Nephron (organoid): ENCODE measurements around the gene HOXC5.

Experiments
- H3K27ac Mint-ChIP-seq, 3 experiments: 2 replicates each; pipeline ENCODE4 v1.8.0; 2020; ENCODE audit warnings: mixed read lengths in 3 of 3, mild to moderate bottlenecking in 2 of 3, moderate library complexity in 1 of 3
- H3K27me3 Mint-ChIP-seq: 2 replicates; pipeline ENCODE4 v1.8.0; 2021; ENCODE audit warnings: low read depth, mild to moderate bottlenecking, moderate library complexity, mixed read lengths
- H3K36me3 Mint-ChIP-seq: 2 replicates; pipeline ENCODE4 v1.8.0; 2020; ENCODE audit warnings: low read depth, mixed read lengths
- H3K4me1 Mint-ChIP-seq: 2 replicates; pipeline ENCODE4 v1.8.0; 2020; ENCODE audit warnings: mixed read lengths
- H3K4me3 Mint-ChIP-seq, 3 experiments: 2 replicates each; pipeline ENCODE4 v1.8.0; 2020; ENCODE audit warnings: mild to moderate bottlenecking in 3 of 3, mixed read lengths in 3 of 3, moderate library complexity in 2 of 3
- H3K9me3 Mint-ChIP-seq: 2 replicates; pipeline ENCODE4 v1.8.0; 2020; ENCODE audit warnings: mixed read lengths
- CTCF ChIP-seq, 3 experiments: fragments of 200-600 bp; sonication (generic); IDR thresholded peaks; one replicate each; pipeline ENCODE4 v1.5.0; 2021; ENCODE audit warnings: antibody characterized with exemption in 3 of 3; ENCODE audit not compliant: unreplicated experiment in 3 of 3

The HOXC5 gene

GRCh38 chr12:54049108-54049507 lies 16.3 kb downstream of the HOXC5 start:
- Mint-ChIP-seq H3K4me3 (peak overlapping the region in 2 of 3 experiments; percentile 48 to 64), H3K36me3 (peaks cover 19% of the 10 kb centered on the region), H3K27me3 (peaks cover 43% of the 10 kb centered on the region), H3K4me1 (peaks cover 87% of the 10 kb centered on the region), H3K27ac (peak overlapping the region; percentile 29 to 93 (median 90)), H3K9me3 (no peaks in the 10 kb centered on the region)
- no peak for TF ChIP-seq CTCF (IDR thresholded peaks at IDR 0.05; ENCODE audit: unreplicated experiment in 3 of 3)

- Mint-ChIP-seq H3K36me3 (peaks cover 19% of the 10 kb centered on the region), H3K27ac (peak overlapping the region; percentile 61 to 93 (median 90)), H3K9me3 (no peaks in the 10 kb centered on the region), H3K4me3 (peak overlapping the region; percentile 44 to 69 (median 66)), H3K4me1 (peaks cover 85% of the 10 kb centered on the region), H3K27me3 (peaks cover 44% of the 10 kb centered on the region)
- no peak for TF ChIP-seq CTCF (IDR thresholded peaks at IDR 0.05; ENCODE audit: unreplicated experiment in 3 of 3)
Measured at GRCh38 chr12:54050482-54050810, 17.6 kb downstream of the HOXC5 start.

GRCh38 chr12:54051026-54051842 lies 18.4 kb downstream of the HOXC5 start:
- Mint-ChIP-seq H3K36me3 (peaks cover 24% of the 10 kb centered on the region), H3K9me3 (no peaks in the 10 kb centered on the region), H3K4me1 (peaks cover 85% of the 10 kb centered on the region), H3K27ac (peak overlapping the region; percentile 79 to 93 (median 90)), H3K4me3 (peak overlapping the region; percentile 10 to 69 (median 62)), H3K27me3 (peaks cover 39% of the 10 kb centered on the region)
- no peak for TF ChIP-seq CTCF (IDR thresholded peaks at IDR 0.05; ENCODE audit: unreplicated experiment in 3 of 3)

GRCh38 chr12:54051874-54052437 lies 19.1 kb downstream of the HOXC5 start:
- H3K27ac Mint-ChIP-seq = peak overlapping the region; percentile 79 to 90 (median 86)
- no peak for TF ChIP-seq CTCF (IDR thresholded peaks at IDR 0.05; ENCODE audit: unreplicated experiment in 3 of 3)
- H3K27me3 Mint-ChIP-seq = peaks cover 35% of the 10 kb centered on the region
- H3K9me3 Mint-ChIP-seq = no peaks in the 10 kb centered on the region
- peaks cover 86% of the 10 kb centered on the region for H3K4me1 Mint-ChIP-seq
- H3K4me3 Mint-ChIP-seq = peak overlapping the region; percentile 62 to 83 (median 69)
- H3K36me3 Mint-ChIP-seq = peaks cover 23% of the 10 kb centered on the region

GRCh38 chr12:54052438-54053002 lies 19.7 kb downstream of the HOXC5 start:
- Mint-ChIP-seq H3K36me3 (peaks cover 27% of the 10 kb centered on the region), H3K27me3 (peaks cover 36% of the 10 kb centered on the region), H3K9me3 (no peaks in the 10 kb centered on the region), H3K27ac (peak overlapping the region; percentile 79 to 90 (median 86)), H3K4me3 (peak overlapping the region; percentile 62 to 83 (median 69)), H3K4me1 (peaks cover 91% of the 10 kb centered on the region)
- no peak for TF ChIP-seq CTCF (IDR thresholded peaks at IDR 0.05; ENCODE audit: unreplicated experiment in 3 of 3)
